Adrenal gland (tissue), 12 donors: ENCODE data around the gene NHSL1. TPM values are rescaled to one million over a fixed set of nuclear protein-coding genes. Genes with fewer than 3 reads are reported as not detected.

Experiments
- DNase-seq, 7 donors: peaks; one replicate each; pipeline ENCODE4 v3.0.0-alpha.2; 2019 to 2020
- H3K27ac ChIP-seq, 5 donors: fragments of 200-600 bp; sonication (generic) in 4 of 5; 1 replicate in 3 of 5; 2 replicates in 2 of 5; pipeline versions ENCODE4 v1.5.1 to v1.8.0; 2016 to 2020; ENCODE audit warnings: mild to moderate bottlenecking in 1 of 5
- H3K27me3 ChIP-seq: fragments of 200-600 bp; 2 replicates; pipeline ENCODE4 v1.8.0; 2021
- H3K36me3 ChIP-seq, 2 donors: fragments of 200-600 bp; replicated peaks in 1 of 2; 1 replicate in 1 of 2; 2 replicates in 1 of 2; pipeline versions ENCODE4 v1.5.1 to v1.8.0; 2018 to 2022
- H3K4me1 ChIP-seq, 2 donors: fragments of 200-600 bp; replicated peaks in 1 of 2; 1 replicate in 1 of 2; 2 replicates in 1 of 2; pipeline versions ENCODE4 v1.5.1 to v1.8.0; 2018 to 2021
- H3K4me3 ChIP-seq, 4 donors: fragments of 200-600 bp; sonication (generic) in 3 of 4; one replicate each; pipeline ENCODE4 v1.5.1; 2016 to 2018
- H3K9me3 ChIP-seq, 3 donors: fragments of 200-600 bp; sonication (generic) in 1 of 3; replicated peaks in 1 of 3; 1 replicate in 2 of 3; 2 replicates in 1 of 3; pipeline versions ENCODE4 v1.5.1 to v1.8.0; 2016 to 2021
- CTCF ChIP-seq, 6 experiments: fragments of 450-650 bp in 4 of 6; fragments of 200-600 bp in 2 of 6; sonication (generic) in 1 of 6; IDR thresholded peaks; 1 replicate in 5 of 6; 2 replicates in 1 of 6; pipeline versions ENCODE4 v1.5.1 to v1.8.0; 2016 to 2021; ENCODE audit warnings: antibody characterized with exemption in 6 of 6, mild to moderate bottlenecking in 2 of 6, moderate library complexity in 1 of 6
- POLR2A ChIP-seq, 2 donors: fragments of 450-650 bp; IDR thresholded peaks; one replicate each; pipeline ENCODE4 v1.6.1; 2017; ENCODE audit warnings: antibody characterized with exemption in 2 of 2, mild to moderate bottlenecking in 2 of 2, moderate library complexity in 1 of 2
- WGBS, 4 donors: extraction: QIAGEN DNeasy Blood & Tissue Kit in 2 of 4; methylation state at CpG; one replicate each; pipeline versions ENCODE4 v1.1.5 to v1.1.7; 2013 to 2017; 5-methylcytosine and 5-hydroxymethylcytosine counted together
- intact Hi-C, 2 donors: fragments of 100-400 bp; cut with DNase I; formaldehyde crosslinking; loops; one replicate each; pipeline versions ENCODE4 v1.14.1 to v1.15.0; 2022 to 2023
- polyA plus RNA-seq, 3 donors: library from polyadenylated mRNA; stranded (reverse); fragments of 200-250 nt in 2 of 3; fragments of 350-450 nt in 1 of 3; fragmentation: Illumina TruSeq in 1 of 3; extraction: RNeasy Lipid Tissue Mini Kit (QIAGEN cat#74804) in 1 of 3; gene quantifications; one replicate each; pipeline ENCODE4 v1.2.3, GENCODE V29; 2013 to 2014
- total RNA-seq, 9 donors: library from RNA; depleted of rRNA in 4 of 9; stranded (reverse); fragments of >200 nt in 4 of 9; fragments of 120-200 nt in 1 of 9; fragmentation: NEBNext Ultra II Directional in 1 of 9; extraction: Animal tissue kit (Norgen Biotek cat#: 25700) in 1 of 9; gene quantifications; one replicate each; pipeline versions ENCODE4 v1.1.0 to v1.2.4, GENCODE V29; 2013 to 2023
- donor health status: healthy with polysubstance abuse.
- donor health status: Bipolar disorder and iron deficiency.
- donor health status: DM: yes; HTN: yes; CAD: no.
- donor health status: DM: no; HTN: no; CAD: no.
- donor health status: DM: no; HTN: no; CAD: no.
- donor health status: DM: yes; HTN: yes; CAD: no.

NHSL1 gene
- total and polyA plus RNA-seq, 12 donors = 1.2 to 12.7 (median 5.3) TPM

GRCh38 chr6:138527411-138528088 lies 28.3 kb upstream of the NHSL1 start:
- intact Hi-C loops = no loop called here
- Histone ChIP-seq H3K27me3 (no peaks in the 10 kb centered on the region), H3K9me3 (no peaks in the 10 kb centered on the region), H3K4me3 (no peak overlapping the region), H3K27ac (no peak overlapping the region), H3K4me1 (no peaks in the 10 kb centered on the region), H3K36me3 (no peaks in the 10 kb centered on the region)
- DNase-seq = no peak
- WGBS, 4 donors = 76 to 83% (median 78%) methylated on average over 8 of the region's 8 CpGs
- TF ChIP-seq CTCF (IDR thresholded peaks at IDR 0.05) (no peak), POLR2A (IDR thresholded peaks at IDR 0.05) (no peak)

GRCh38 chr6:138526822-138527235 lies 27.5 kb upstream of the NHSL1 start:
- Histone ChIP-seq H3K4me1 (no peaks in the 10 kb centered on the region), H3K27me3 (no peaks in the 10 kb centered on the region), H3K4me3 (no peak overlapping the region), H3K36me3 (no peaks in the 10 kb centered on the region), H3K27ac (no peak overlapping the region), H3K9me3 (no peaks in the 10 kb centered on the region)
- DNase-seq = no peak
- WGBS, 4 donors = 52 to 63% (median 60%) methylated on average over 11 of the region's 11 CpGs
- intact Hi-C loops = no loop called here
- TF ChIP-seq CTCF (IDR thresholded peaks at IDR 0.05) (no peak), POLR2A (IDR thresholded peaks at IDR 0.05) (no peak)

DNA sequence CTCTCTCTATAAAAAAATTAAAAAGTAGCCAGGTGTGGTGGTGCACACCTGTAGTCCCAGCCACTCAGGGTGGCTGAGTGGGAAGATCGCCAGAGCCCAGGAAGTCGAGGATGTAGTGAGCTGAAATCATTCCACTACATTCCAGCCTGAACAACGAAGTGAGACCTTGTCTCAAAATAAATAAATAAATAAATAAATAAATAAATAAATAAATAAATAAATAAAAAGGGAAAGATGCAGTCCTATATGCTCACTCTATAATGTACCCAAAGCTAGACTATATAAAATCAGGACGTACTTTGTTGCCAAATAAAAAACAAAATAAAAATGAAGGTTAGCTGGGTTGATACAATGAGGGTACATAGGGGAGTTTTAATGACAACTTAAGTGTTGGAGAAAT lies 26.1 kb upstream of the NHSL1 start:
- intact Hi-C loops = no loop called here
- no peak for DNase-seq
- Histone ChIP-seq H3K27me3 (no peaks in the 10 kb centered on the region), H3K36me3 (no peaks in the 10 kb centered on the region), H3K27ac (no peak overlapping the region), H3K4me3 (no peak overlapping the region), H3K4me1 (no peaks in the 10 kb centered on the region), H3K9me3 (no peaks in the 10 kb centered on the region)
- no peak for TF ChIP-seq POLR2A (IDR thresholded peaks at IDR 0.05)
- no peak for TF ChIP-seq CTCF (IDR thresholded peaks at IDR 0.05)
- WGBS, 4 donors = 82 to 89% (median 84%) methylated on average over 4 of the region's 4 CpGs

- Histone ChIP-seq H3K9me3 (no peaks in the 10 kb centered on the region), H3K4me3 (no peak overlapping the region), H3K36me3 (no peaks in the 10 kb centered on the region), H3K4me1 (no peaks in the 10 kb centered on the region), H3K27ac (no peak overlapping the region), H3K27me3 (no peaks in the 10 kb centered on the region)
- TF ChIP-seq CTCF (IDR thresholded peaks at IDR 0.05) = no peak
- TF ChIP-seq POLR2A (IDR thresholded peaks at IDR 0.05) = no peak
- no peak for DNase-seq
- intact Hi-C loops = loop anchor here in 1 of 2 donors (5.0 kb wide), 1 partner anchor 407 kb away; no protein-coding TSS in a partner anchor
- 54 to 67% (median 57%) methylated on average over 2 of the region's 2 CpGs for WGBS, 4 donors
These were observed 25.2 kb upstream of the NHSL1 start for GRCh38 chr6:138524526-138524925.
